Naive B cell (primary cell): ENCODE measurements around the gene TRIM39. TPM values are rescaled to one million over a fixed set of nuclear protein-coding genes. Genes with fewer than 3 reads are reported as not detected.
"Not testable (repeated sequence)": the region's sequence is repeated elsewhere in the genome, so short reads cannot be mapped to it uniquely, and the experiment has no call there.

Source experiments
- ATAC-seq, 2 donors: fragments of 150-1000 bp; cut with Tn5 transposase; 2 replicates each; pipeline ENCODE4 v1.10.0; 2021; ENCODE audit warnings: low read depth in 2 of 2, mild to moderate bottlenecking in 2 of 2, moderate library complexity in 2 of 2
- DNase-seq: peaks from one replicate; pipeline ENCODE4 v3.0.0; 2022
- H3K27ac Mint-ChIP-seq, 6 donors: one replicate each; pipeline ENCODE4 v1.8.0; 2020 to 2022; ENCODE audit warnings: mild to moderate bottlenecking in 6 of 6, mixed read lengths in 6 of 6, moderate library complexity in 5 of 6, inconsistent platforms in 2 of 6
- H3K27me3 Mint-ChIP-seq, 3 donors: one replicate each; pipeline ENCODE4 v1.8.0; 2021 to 2022; ENCODE audit warnings: mixed read lengths in 3 of 3, mild to moderate bottlenecking in 1 of 3
- H3K36me3 Mint-ChIP-seq, 2 donors: one replicate each; pipeline ENCODE4 v1.8.0; 2020 to 2022; ENCODE audit warnings: mixed read lengths in 2 of 2, inconsistent platforms in 1 of 2, mild to moderate bottlenecking in 1 of 2
- H3K4me1 Mint-ChIP-seq, 3 donors: one replicate each; pipeline ENCODE4 v1.8.0; 2020 to 2022; ENCODE audit warnings: mixed read lengths in 3 of 3, inconsistent platforms in 1 of 3, mild to moderate bottlenecking in 1 of 3, moderate library complexity in 1 of 3
- H3K4me3 Mint-ChIP-seq, 8 donors: one replicate each; pipeline ENCODE4 v1.8.0; 2020 to 2022; ENCODE audit warnings: mild to moderate bottlenecking in 8 of 8, mixed read lengths in 8 of 8, moderate library complexity in 8 of 8, inconsistent platforms in 2 of 8
- H3K9me3 Mint-ChIP-seq, 7 donors: one replicate each; pipeline ENCODE4 v1.8.0; 2020 to 2022; ENCODE audit warnings: mixed read lengths in 7 of 7, mild to moderate bottlenecking in 5 of 7, inconsistent platforms in 2 of 7, moderate library complexity in 1 of 7
- polyA plus RNA-seq, 6 donors: library from polyadenylated mRNA; unstranded; fragments of 300-500 nt; fragmentation: Illumina TruSeq; gene quantifications; one replicate each; pipeline ENCODE4 v1.2.3, GENCODE V29; 2021; ENCODE audit warnings: low read depth in 6 of 6

TRIM39 gene
- polyA plus RNA-seq, 6 donors from 2014 or later: 8.0 to 16.3 (median 15.0) TPM

DNA sequence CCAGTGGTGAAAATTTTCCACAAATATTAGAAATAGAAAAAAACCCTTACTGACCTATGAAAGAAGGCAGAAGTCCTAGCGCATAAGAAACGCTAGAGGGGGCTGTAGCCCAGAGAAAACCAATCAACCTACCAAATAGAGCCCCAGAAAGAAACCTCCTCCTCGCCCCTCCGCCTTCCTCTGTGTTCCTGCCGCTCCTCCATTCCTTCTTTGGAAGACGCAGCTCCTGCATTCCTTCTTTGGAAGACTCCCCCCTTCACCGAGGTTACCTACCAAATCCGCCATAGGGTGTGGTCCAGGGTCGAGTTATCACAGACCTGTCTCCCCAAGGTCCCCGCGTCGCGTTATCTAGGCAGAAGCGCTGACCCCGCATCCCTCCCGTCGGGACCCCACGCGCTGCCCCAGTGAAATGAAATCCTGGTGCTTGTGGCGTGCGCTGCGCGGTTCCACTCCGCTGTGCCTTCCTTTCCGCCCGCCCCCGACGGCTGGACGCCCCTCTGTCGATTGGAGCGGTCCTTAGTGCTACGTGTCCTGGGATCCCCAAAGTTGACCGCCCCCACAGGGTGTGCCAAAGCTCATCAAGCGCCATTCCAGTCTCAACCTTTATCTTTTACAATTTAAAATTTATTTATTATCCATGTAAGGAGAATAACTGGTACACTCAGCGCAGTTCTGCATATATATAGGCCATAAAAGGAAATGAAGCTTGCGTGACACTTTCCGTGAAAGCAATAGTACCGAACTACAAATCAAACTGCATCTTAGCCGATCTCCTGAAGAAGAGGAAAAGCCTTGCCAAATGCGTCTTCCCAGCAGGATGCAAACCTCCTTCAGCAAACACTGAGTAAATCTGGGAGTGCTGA is 31.2 kb downstream of the TRIM39 start:
- no peaks in the 10 kb centered on the region for H3K36me3 Mint-ChIP-seq
- DNase-seq (peak; percentile 62), ATAC-seq (peak; percentile 88 to 91)
- H3K4me3 Mint-ChIP-seq: peak overlapping the region; percentile 81 to 94 (median 88)
- H3K9me3 Mint-ChIP-seq: peaks cover 0 to 6% (median 2%) of the 10 kb centered on the region in 7 donors
- H3K27ac Mint-ChIP-seq: no peak overlapping the region
- peaks cover 55 to 64% (median 62%) of the 10 kb centered on the region in 3 donors for H3K27me3 Mint-ChIP-seq
- peaks cover 6 to 10% (median 9%) of the 10 kb centered on the region in 3 donors for H3K4me1 Mint-ChIP-seq

DNA sequence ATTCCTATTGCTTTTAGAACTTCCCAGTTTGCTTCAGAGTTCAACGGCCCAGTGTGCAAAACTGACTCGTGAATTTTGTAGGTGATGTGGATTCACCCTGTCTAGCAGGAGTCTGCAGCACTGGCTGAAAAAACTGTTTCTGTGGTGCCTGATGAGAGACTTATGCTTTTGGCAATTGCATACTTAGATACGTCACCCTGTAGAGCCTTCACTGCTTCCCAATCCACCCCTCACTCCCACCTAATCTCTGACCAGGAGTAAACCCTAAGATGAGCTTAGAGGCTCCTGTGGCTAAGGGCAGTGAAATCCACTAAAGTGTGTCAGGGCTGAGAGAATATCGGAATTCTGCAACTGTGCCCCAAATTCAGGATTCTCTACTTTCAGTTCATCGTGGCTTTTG is 32.5 kb downstream of the TRIM39 start:
- Mint-ChIP-seq H3K4me3 (peak overlapping the region in 1 of 8 donors; percentile 19), H3K27ac (no peak overlapping the region), H3K36me3 (no peaks in the 10 kb centered on the region), H3K9me3 (peaks cover 0 to 6% (median 2%) of the 10 kb centered on the region in 7 donors), H3K27me3 (peaks cover 58 to 63% (median 58%) of the 10 kb centered on the region in 3 donors), H3K4me1 (peaks cover 6 to 10% (median 9%) of the 10 kb centered on the region in 3 donors)
- ATAC-seq (no peak), DNase-seq (no peak)

DNA sequence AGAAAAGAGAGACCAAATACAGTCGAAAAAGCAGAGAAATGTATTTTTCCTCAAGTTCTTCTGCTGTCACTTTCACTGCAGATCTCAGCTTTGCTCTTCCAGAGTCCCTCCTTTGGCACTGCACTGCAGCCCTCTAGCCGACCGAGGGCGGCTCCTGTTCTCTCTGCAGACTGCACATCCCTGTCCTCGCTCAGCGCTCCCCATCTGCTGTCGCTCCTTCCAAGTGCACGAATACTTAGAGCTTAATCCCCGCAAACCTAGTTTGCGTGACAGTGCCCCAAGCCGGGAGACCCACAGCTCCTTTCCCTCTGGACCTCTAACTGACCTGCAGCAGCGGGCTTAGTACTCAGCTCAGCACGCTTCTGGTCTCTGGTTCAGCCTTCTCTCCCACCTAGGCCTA is 33.4 kb downstream of the TRIM39 start:
- ATAC-seq: no peak
- no peak overlapping the region for H3K27ac Mint-ChIP-seq

DNA sequence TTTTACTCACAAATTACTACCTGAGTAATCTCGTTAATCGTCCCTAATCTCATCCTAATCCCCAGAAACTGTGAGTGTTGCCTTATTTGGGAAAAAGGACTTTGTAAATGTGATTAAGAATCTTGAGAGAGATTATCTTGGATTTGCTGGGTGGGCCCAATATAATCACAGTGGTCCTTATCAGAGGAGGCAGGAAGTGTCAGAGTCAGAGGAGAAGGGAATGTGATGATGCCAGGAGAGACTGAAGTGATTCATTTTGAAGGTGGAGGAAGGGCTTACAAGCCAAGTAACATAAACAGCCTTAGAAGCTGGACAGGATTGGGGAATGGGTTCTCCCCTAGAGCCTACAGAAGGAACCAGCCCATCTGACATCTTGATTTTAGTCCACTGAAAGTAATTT is 34.9 kb downstream of the TRIM39 start:
- no peaks in the 10 kb centered on the region for H3K36me3 Mint-ChIP-seq
- DNase-seq (no peak), ATAC-seq (no peak)
- peaks cover 0 to 6% (median 2%) of the 10 kb centered on the region in 7 donors for H3K9me3 Mint-ChIP-seq
- no peak overlapping the region for H3K4me3 Mint-ChIP-seq
- H3K27ac Mint-ChIP-seq: no peak overlapping the region
- H3K4me1 Mint-ChIP-seq: peaks cover 6 to 10% (median 9%) of the 10 kb centered on the region in 3 donors
- peaks cover 67 to 77% (median 72%) of the 10 kb centered on the region in 3 donors for H3K27me3 Mint-ChIP-seq

More for the DNA sequence above, 33.4 kb downstream of the TRIM39 start:
- H3K36me3 Mint-ChIP-seq: no peaks in the 10 kb centered on the region
- no peak for DNase-seq
- H3K27me3 Mint-ChIP-seq: peaks cover 58 to 70% (median 58%) of the 10 kb centered on the region in 3 donors
- H3K4me1 Mint-ChIP-seq: peaks cover 6 to 10% (median 9%) of the 10 kb centered on the region in 3 donors
- H3K4me3 Mint-ChIP-seq: no peak overlapping the region
- H3K9me3 Mint-ChIP-seq: peaks cover 0 to 6% (median 2%) of the 10 kb centered on the region in 7 donors

DNA sequence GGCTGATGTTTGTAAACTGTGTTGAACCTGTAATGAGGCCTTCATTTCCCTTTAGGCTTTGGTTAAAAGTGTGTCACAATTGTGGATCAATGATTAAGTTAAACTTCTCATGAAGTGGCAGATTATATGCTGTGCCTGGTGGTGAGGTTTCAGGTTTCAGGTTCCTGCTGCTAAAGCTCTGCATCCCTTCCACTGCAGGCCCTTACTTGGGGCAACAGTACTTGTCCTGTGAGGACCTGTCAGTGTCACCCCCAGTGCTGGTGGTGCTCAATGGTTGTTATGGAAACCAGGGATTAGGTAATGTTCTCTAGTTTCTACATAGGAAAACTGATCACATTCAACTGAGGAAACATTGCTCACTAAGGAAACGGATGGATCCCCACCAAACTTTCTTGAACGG is 36.7 kb downstream of the TRIM39 start:
- no peak overlapping the region for H3K4me3 Mint-ChIP-seq
- H3K27me3 Mint-ChIP-seq: peaks cover 55 to 75% (median 67%) of the 10 kb centered on the region in 3 donors
- H3K36me3 Mint-ChIP-seq: no peaks in the 10 kb centered on the region
- H3K4me1 Mint-ChIP-seq: no peaks in the 10 kb centered on the region
- peaks cover 0 to 6% (median 3%) of the 10 kb centered on the region in 7 donors for H3K9me3 Mint-ChIP-seq
- H3K27ac Mint-ChIP-seq: no peak overlapping the region
- ATAC-seq: no peak
- DNase-seq: no peak

DNA sequence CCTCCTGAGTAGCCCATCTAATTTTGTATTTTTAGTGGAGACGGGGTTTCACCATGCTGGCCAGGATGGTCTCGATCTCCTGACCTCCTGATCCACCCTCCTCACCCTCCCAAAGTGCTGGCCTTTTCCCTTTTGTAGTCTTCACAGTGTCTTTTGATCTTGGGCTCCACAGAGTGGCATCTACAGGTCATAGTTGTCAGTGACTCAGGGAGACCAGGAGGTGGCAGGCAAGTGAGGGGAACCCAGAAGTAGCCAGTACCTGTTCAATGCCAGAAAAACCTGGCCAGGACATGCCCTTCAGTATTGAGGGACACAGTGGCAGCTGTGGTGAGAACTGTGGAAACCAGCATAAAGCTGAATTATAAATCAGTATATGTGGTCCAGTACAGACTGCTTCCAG is 37.9 kb downstream of the TRIM39 start:
- H3K36me3 Mint-ChIP-seq: no peaks in the 10 kb centered on the region
- no peak for DNase-seq
- H3K27ac Mint-ChIP-seq: no peak overlapping the region
- no peak overlapping the region for H3K4me3 Mint-ChIP-seq
- ATAC-seq: peak in 1 of 2 donors; percentile 35
- peaks cover 61 to 74% (median 65%) of the 10 kb centered on the region in 3 donors for H3K27me3 Mint-ChIP-seq
- H3K9me3 Mint-ChIP-seq: peaks cover 0 to 9% (median 6%) of the 10 kb centered on the region in 7 donors
- H3K4me1 Mint-ChIP-seq: no peaks in the 10 kb centered on the region

DNA sequence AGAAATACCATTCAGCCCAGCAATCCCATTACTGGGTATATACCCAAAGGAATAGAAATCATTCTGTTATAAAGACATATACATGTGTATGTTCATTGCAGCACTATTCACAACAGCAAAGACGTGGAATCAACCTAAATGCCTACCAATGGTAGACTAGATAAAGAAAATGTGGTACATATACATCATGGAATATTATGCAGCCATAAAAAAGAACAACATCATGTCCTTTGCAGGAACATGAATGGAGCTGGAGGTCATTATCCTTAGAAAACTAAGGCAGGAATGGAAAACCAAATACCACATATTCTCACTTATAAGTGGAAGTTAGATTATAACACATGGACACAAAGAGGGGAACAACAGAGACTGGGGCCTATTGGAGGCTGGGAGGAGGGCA is 42.6 kb downstream of the TRIM39 start:
- ATAC-seq: not testable (repeated sequence)

DNA sequence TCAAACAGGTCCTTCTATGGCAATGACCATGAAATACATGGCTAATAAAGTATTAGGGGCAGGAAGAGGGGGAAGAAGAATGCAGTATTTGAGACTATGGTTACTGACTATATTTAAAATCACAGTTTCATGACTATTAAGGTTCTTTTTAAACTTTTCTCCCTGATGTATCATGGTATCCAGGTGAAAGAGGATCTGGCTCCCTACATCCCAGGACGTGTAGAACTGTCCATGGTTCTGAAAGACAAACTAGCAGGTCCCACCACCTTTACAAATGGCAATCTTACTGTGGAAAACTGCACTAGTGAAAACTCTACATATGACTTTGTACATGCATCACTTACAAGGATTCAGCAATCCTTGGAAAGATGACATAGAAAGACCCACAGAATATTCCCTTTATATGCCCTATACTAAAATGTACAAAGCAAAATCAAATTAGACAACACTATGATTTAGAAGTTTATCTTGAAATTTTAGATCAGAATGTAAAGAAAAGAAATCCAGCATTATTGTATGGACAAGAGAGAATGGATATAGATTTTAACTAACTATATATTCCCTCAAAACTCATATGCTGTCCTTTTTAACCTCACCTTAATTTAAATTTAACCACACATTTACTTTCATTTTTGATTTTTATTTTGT is 51.7 kb downstream of the TRIM39 start:
- H3K4me1 Mint-ChIP-seq: peaks cover 0 to 4% (median 0%) of the 10 kb centered on the region in 3 donors
- no peak for DNase-seq
- ATAC-seq: no peak
- H3K9me3 Mint-ChIP-seq: no peaks in the 10 kb centered on the region
- no peak overlapping the region for H3K4me3 Mint-ChIP-seq
- no peaks in the 10 kb centered on the region for H3K36me3 Mint-ChIP-seq
- H3K27me3 Mint-ChIP-seq: peaks cover 42 to 71% (median 67%) of the 10 kb centered on the region in 3 donors
- H3K27ac Mint-ChIP-seq: no peak overlapping the region

More for the DNA sequence above, 42.6 kb downstream of the TRIM39 start:
- H3K9me3 Mint-ChIP-seq, H3K4me1 Mint-ChIP-seq, DNase-seq, H3K36me3 Mint-ChIP-seq, H3K27ac Mint-ChIP-seq: not testable (repeated sequence)
- Mint-ChIP-seq H3K27me3 (peaks cover 39 to 64% (median 52%) of the 10 kb centered on the region in 3 donors), H3K4me3 (peak overlapping the region in 1 of 8 donors; percentile 23)

DNA sequence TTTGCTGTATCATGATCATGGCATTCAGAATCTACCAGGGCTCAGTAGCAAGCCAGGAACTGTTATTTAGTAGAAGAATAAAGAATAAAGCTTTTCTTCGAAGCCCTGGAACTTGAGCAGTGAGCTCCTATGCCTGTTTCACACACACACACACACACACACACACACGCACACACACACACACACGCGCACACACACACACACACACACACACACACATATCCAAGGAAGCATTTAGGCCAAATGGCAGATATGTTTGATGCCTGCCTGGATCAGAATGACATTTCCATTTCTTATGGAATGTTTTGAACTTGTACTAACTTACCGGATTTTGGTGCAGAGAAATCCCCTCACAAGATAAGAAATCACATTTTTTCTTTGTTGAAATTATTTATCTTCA is 53.7 kb downstream of the TRIM39 start:
- peaks cover 48 to 79% (median 74%) of the 10 kb centered on the region in 3 donors for H3K27me3 Mint-ChIP-seq
- H3K36me3 Mint-ChIP-seq: no peaks in the 10 kb centered on the region
- no peaks in the 10 kb centered on the region for H3K9me3 Mint-ChIP-seq
- H3K4me1 Mint-ChIP-seq: peaks cover 0 to 4% (median 0%) of the 10 kb centered on the region in 3 donors
- no peak overlapping the region for H3K27ac Mint-ChIP-seq
- no peak overlapping the region for H3K4me3 Mint-ChIP-seq
- no peak for ATAC-seq
- DNase-seq: no peak

DNA sequence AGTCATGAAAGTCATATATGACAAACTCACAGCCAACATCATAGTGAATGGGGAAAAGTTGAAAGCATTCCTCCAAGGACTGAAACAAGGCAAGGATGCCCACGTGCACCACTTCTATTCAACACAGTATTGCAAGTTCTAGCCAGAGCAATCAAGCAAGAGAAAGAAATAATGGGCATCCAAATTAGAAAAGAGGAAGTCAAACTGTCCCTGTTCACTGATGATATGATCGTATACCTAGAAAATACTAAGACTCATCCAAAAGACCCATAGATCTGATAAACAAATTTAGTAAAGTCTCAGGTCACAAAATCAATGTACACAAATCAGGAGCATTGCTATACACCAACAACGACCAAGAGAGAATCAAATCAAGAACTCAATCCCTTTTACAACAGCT is 59.4 kb downstream of the TRIM39 start:
- peaks cover 0 to 5% (median 0%) of the 10 kb centered on the region in 3 donors for H3K4me1 Mint-ChIP-seq
- H3K36me3 Mint-ChIP-seq: no peaks in the 10 kb centered on the region
- H3K27me3 Mint-ChIP-seq: peaks cover 65 to 89% (median 88%) of the 10 kb centered on the region in 3 donors
- no peak for ATAC-seq
- H3K9me3 Mint-ChIP-seq: no peaks in the 10 kb centered on the region
- H3K4me3 Mint-ChIP-seq: no peak overlapping the region
- no peak for DNase-seq
- H3K27ac Mint-ChIP-seq: no peak overlapping the region

DNA sequence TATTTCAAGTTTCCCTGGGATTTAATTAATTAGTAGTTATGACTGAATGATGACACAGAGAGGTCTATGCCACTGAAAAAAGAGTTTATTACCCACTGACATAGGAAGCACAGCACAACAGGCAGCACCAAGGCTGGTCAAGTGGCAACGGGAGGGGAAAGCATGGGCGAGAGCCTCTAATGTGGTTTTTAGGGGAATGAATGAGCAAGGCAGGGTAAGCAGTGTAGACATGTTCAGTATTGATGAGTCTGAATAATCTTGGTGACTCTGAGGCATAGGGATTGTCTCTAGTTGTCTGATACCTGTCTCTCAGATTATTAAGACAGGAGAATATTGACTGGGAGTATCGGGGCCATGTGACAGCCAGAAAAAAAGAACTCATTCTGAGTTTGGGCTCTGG is 64.5 kb downstream of the TRIM39 start:
- ATAC-seq (no peak), DNase-seq (no peak)
- no peak overlapping the region for H3K27ac Mint-ChIP-seq
- H3K9me3 Mint-ChIP-seq: no peaks in the 10 kb centered on the region
- no peaks in the 10 kb centered on the region for H3K36me3 Mint-ChIP-seq
- peaks cover 60 to 82% (median 77%) of the 10 kb centered on the region in 3 donors for H3K27me3 Mint-ChIP-seq
- H3K4me1 Mint-ChIP-seq: peaks cover 0 to 6% (median 2%) of the 10 kb centered on the region in 3 donors
- H3K4me3 Mint-ChIP-seq: no peak overlapping the region
